Measurements from ENCODE around the gene SUN1.
"Not testable (repeated sequence)": the region's sequence is repeated elsewhere in the genome, so short reads cannot be mapped to it uniquely, and the experiment has no call there.

SUN1 gene

GRCh38 chr7:835485-836401, 3.5 kb downstream of the SUN1 start:
- DNase-seq: no peak

GRCh38 chr7:836429-836828, 4.2 kb downstream of the SUN1 start:
- no peak for DNase-seq

GRCh38 chr7:837001-837400, 4.7 kb downstream of the SUN1 start:
- DNase-seq: no peak

DNA sequence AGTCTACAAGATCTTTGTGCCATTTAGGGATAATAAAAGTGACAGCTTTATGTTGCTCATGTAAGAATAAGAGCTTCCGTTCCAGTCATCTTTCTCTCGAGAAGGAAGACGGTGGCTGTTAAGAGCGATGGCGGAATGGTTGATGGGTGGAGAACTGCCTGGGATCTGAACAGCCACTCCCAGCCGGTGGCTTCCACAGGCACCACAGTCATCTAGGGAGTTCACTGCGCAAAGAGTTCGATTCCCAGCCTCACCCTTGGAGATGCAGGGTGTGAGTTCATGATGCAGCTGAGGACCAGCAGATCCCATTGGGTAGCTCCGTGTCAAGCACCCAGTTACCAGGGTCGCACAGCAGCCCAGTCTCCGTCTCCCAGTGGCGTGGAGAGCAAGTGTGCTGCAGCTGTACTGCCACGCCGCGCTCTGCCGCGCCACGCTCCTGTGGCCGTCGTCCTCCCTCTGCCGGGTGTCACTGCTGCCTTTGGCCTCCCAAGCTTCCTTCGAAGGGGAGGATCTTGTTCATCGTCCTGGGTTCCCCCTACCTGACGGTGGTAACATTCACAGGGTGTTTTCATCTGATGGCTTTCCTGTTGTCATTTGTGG, 7.8 kb downstream of the SUN1 start:
- DNase-seq: no peak

DNA sequence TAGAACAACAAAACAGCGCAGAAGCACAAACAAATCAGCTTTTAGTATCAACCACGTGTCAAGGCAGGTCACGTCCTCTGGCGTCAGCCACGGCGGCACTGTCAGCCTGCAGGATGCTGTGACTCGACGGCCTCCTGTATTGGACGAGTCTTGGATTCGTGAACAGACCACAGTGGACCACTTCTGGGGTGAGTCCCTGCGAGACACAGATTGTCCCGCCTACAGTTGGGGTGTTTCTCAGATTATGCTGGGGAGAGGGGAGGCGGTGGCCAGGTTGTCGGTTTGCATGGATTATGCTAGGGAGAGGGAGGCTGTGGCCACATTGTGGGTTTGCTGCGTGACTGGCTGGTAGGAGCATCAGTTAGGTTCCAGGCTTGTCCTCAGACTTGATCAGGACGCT, 9.7 kb downstream of the SUN1 start:
- DNase-seq: no peak

DNA sequence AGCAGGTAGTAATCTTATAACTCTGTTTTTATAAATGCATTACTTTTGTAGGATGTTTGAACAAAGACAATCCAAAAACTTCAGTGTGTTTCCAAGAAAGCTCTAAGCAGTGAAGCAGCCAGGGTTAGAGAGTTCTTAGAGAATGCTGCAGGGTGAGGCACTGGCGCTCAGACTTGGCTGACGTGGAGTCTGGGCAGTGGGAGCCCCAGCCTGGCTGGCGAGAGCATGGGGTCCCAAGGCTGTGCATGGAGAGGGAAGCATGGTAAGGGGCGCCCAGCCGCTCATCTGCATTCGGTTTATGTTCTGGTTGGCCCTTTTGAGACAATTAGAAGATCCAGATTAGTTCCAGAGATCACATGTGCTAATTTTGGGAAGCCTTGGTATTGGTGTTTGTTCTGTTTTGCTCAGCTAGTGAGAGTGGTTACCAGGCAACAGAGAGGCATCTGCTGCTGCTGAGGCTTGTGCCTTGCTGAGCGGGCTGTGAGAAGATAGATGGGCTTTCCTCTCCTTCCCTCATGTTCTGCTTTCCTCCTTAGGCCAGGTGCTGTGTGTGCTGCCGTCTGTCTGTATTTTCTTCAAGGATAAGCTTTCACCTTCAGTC, 10.3 kb downstream of the SUN1 start:
- no peak for DNase-seq

- no peak for DNase-seq
Measured at GRCh38 chr7:843230-843629, 11.0 kb downstream of the SUN1 start.

- DNase-seq: no peak
Measured at GRCh38 chr7:844043-844442, 11.8 kb downstream of the SUN1 start.

DNA sequence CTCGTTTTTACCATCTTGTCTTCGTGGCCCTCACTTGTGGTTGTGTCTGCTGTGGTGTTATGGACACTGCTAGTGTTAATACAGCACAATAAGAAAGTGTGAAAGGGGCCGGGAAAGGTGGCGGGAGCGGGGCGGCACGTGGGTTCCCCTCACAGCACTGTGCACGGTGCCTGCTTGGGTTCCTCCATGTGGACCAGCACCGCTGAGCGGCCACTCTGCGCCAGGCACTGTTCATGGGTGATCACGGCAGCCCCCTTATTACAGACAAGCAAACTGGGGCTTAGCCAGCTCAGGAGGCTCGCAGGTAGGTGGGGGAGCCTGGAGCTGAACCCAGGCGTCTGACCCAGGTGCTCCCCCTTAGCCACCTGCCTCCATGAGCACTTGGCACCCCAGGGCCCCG, 12.2 kb downstream of the SUN1 start:
- DNase-seq: no peak

DNA sequence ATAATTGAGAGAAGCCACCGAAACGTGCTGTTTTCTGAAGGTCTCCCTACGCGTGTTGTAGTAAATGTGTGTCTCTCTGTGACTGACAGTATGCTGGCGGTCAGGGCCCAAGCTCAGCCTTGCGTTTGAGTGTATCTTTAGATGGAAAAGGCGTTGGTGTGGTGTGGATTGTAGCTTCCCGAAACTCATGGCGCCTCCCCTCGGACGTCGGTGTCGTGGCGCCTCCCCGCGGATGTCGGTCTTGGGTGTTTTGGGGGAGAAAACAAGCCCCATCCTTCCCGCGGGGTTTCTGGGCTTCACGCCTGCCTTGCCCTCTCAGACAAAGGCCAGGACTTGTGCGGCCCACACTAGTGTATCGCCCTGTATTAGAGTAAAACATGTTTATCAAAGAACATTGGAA, 12.8 kb downstream of the SUN1 start:
- DNase-seq: no peak

DNA sequence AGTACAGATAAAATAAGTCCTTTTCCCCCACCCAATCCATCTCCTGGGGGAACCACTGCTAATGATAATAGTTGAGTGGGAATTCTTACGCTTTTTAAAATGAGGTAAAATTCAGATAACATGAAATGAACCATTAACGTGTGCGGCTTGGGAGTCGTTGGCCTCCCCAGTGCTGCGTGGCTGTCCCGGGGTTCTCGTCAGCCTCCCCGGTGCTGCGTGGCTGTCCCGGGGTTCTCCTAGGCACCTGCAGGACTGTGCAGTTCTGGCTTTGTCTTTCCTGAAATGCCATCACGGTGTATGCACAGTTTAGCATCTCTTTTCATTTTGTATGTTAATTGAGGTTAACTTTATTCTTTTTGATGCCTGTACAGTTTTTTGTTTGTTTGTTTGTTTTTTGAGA, 13.5 kb downstream of the SUN1 start:
- DNase-seq: no peak

DNA sequence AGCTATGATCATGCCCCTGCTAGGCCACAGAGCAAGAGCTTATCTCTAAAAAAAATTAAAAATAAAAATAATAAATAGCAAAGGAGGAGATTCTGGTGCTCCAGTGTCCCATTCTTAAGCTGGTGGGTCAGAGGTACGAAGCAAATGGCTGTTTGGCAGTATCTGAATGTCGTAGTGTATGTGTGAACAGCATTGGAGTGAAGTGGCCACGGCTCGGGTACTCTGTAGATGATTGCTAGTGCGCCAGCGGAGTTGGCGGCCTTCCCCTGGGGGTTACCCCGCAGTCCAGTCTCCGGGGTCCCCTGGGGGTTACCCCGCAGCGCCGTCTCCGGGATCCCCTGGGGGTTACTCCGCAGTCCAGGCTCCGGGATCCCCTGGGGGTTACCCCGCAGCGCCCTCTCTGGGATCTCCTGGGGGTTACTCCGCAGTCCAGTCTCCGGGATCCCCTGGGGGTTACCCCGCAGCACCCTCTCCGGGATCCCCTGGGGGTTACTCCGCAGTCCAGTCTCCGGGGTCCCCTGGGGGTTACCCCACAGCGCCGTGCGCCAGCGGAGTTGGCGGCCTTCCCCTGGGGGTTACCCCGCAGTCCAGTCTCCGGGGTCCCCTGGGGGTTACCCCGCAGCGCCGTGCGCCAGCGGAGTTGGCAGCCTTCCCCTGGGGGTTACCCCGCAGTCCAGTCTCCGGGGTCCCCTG, 14.8 kb downstream of the SUN1 start:
- DNase-seq: not testable (repeated sequence)

DNA sequence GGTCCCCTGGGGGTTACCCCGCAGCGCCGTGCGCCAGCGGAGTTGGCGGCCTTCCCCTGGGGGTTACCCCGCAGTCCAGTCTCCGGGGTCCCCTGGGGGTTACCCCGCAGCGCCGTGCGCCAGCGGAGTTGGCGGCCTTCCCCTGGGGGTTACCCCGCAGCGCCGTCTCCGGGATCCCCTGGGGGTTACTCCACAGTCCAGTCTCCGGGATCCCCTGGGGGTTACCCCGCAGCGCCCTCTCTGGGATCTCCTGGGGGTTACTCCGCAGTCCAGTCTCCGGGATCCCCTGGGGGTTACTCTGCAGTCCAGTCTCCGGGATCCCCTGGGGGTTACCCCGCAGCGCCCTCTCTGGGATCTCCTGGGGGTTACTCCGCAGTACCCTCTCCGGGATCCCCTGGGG, 15.5 kb downstream of the SUN1 start:
- DNase-seq: not testable (repeated sequence)

DNA sequence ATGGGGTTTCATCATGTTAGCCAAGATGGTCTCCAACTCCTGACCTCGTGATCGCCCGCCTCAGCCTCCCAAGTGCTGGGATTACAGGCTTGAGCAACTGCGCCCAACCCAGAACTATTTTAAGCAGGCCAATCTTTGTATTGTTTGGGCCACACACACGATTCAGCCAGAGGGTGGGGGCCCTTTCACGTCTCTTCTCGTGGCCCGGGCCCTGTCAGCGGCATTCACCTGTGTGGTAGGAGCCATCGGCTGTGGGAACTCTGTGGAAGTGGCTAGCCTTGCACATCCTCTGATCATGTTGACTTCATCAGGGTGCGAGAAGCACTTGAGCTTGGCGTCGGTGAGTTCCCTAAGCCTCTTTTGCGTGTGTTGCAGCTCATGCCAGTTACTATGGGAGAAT, 16.9 kb downstream of the SUN1 start:
- DNase-seq: no peak

GRCh38 chr7:849781-850180, 17.5 kb downstream of the SUN1 start:
- DNase-seq: no peak

DNA sequence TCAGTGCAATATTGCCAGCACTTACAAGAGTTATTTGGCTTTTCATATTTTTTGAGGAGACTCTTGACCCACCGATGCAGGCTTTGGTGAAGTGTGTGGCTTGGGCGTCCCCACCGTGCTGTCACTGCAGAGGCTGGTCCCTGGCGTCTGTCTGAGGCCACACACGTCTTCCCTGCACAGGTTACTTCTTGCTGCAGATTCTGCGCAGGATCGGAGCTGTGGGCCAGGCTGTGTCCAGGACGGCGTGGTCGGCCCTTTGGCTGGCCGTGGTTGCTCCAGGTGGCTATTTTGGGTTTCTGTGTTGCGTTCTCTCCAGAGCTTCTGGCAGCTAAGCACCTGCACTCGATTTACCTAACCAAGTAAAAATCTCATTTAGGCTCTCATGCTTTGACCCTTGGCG, 18.9 kb downstream of the SUN1 start:
- DNase-seq: no peak

GRCh38 chr7:853366-854117, 21.3 kb downstream of the SUN1 start:
- no peak for DNase-seq

GRCh38 chr7:854118-854775, 22.0 kb downstream of the SUN1 start:
- no peak for DNase-seq

DNA sequence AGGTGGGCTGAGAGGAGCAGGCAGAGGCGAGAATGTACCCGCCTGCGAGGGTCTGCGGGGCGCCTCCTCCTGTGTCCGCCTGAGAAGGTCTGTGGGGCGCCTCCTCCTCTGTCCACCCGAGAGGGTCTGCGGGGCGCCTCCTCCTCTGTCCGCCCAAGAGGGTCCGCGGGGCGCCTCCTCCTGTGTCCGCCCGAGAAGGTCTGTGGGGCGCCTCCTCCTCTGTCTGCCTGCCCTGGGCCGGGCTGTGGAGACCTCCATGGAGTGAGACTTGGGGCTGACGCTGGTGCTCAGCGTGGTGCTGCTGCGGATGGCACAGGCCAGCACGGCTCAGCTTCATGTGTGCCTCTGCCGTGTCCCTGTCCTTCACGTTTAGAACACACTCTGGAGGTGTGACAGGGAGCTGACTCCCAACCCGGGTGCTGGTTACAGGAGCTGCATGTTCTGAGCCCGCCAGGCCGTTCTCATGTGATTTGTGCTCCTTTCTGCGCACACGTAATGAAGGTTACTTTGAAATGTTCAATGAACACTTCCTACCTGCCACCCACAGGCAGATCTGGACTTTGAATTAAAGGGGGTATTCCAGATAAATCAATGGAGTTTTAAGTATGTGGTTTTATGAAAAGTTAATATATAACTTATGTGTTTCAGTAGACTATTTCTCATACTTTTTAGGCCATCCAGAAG, 23.6 kb downstream of the SUN1 start:
- DNase-seq: no peak

DNA sequence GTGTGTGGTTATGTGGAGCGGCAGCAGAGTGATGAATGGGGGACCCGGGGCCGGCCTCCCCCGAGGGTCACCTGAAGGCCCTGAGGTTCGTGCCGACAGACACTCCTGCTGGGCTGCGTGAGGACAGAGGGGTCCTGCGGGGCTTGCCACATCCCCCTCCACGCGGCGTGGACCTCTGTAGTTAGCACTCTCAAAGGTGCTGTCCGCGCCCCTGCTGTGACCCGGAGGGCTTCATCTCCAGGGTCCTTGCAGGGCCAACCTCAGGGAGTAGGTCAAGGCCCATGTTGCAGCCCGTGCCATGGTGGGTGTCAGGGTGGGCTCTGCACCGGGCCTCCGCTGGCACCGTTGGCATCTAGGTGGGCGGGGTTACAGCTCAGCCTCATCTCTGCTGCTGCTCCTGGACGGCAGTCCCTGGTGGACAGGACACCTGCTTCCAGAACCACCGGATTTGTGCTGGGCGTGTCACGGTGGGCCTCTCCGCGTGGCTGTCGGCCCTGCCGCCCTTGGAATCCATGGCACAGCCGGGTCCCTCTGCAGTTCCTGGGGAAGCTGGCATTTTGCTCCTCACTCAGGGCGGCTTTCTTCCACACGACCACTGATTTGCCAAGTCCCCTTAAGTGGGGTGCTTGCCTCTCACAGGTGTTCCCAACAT, 24.3 kb downstream of the SUN1 start:
- DNase-seq: no peak

DNA sequence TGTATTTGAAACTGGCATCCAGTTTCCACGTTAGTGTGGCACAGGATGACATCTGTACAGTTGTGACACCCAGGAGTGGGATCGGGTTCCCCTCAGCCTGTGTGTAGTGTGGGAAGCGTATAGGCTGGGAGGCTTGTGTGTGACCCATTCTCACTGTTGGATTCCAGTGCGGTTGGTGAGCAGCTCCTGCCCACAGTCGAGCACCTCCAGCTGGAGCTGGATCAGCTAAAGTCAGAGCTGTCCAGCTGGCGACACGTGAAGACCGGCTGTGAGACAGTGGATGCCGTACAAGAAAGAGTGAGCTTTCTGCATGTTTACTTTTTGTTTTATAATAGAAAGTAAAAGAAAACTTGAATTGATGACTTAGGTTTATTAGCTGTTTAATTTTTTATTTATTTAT, 25.4 kb downstream of the SUN1 start:
- no peak for DNase-seq
